Suprapubic skin (tissue), 3 donors: Measurements from ENCODE around the gene AP1M2.

Experiments
- POLR2AphosphoS5 ChIP-seq, 3 donors: sonication (generic); formaldehyde crosslinking; IDR thresholded peaks; one replicate each; pipeline ENCODE4 v1.6.1; 2017; ENCODE audit warnings: antibody characterized with exemption in 3 of 3
- TF ChIP-seq, protein P1 (sequence below), 2 donors: fragments of 200-600 bp in 1 of 2; fragments of 450-650 bp in 1 of 2; sonication (generic) in 1 of 2; IDR thresholded peaks; one replicate each; pipeline ENCODE4 v1.5.1; 2016 to 2019; ENCODE audit warnings: antibody characterized with exemption in 2 of 2, mild to moderate bottlenecking in 1 of 2, moderate library complexity in 1 of 2

DNA sequence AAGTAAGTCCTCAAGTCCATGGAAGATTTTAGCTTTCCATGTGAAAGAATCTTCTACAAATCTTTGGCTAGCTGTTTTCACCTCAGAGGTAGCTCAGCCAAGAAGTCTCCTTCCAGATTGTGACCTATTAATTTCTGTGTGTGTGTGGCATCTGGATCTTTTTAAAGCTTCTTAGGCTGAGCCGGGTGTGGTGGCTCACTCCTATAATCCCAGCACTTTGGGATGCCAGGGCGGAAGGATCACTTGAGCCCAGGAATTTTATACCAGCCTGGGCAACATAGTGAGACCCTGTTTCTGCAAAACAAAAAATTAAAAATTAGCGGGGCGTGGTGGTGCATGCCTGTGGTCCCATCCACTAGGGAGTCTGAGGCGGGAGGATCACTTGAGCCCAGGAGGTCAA is 24.8 kb upstream of the AP1M2 start:
- TF ChIP-seq, protein P1, sequence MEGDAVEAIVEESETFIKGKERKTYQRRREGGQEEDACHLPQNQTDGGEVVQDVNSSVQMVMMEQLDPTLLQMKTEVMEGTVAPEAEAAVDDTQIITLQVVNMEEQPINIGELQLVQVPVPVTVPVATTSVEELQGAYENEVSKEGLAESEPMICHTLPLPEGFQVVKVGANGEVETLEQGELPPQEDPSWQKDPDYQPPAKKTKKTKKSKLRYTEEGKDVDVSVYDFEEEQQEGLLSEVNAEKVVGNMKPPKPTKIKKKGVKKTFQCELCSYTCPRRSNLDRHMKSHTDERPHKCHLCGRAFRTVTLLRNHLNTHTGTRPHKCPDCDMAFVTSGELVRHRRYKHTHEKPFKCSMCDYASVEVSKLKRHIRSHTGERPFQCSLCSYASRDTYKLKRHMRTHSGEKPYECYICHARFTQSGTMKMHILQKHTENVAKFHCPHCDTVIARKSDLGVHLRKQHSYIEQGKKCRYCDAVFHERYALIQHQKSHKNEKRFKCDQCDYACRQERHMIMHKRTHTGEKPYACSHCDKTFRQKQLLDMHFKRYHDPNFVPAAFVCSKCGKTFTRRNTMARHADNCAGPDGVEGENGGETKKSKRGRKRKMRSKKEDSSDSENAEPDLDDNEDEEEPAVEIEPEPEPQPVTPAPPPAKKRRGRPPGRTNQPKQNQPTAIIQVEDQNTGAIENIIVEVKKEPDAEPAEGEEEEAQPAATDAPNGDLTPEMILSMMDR (IDR thresholded peaks at IDR 0.05): no peak
- no peak for TF ChIP-seq POLR2AphosphoS5 (IDR thresholded peaks at IDR 0.05)
